C4-2B (cell line): ENCODE measurements around the gene NMD3.
A peak's percentile ranks its signal among the peaks of the same experiment; 100 is the strongest.

Source experiments
- ZFX ChIP-seq: fragments of 450-650 bp; IDR thresholded peaks from 2 replicates; pipeline ENCODE4 v1.6.1; 2017
- TF ChIP-seq, protein P1 (sequence below): fragments of 450-650 bp; conservative IDR thresholded peaks from 2 replicates; pipeline ENCODE4 v1.5.1; 2017; ENCODE audit warnings: mild to moderate bottlenecking

- TF ChIP-seq, protein P1, sequence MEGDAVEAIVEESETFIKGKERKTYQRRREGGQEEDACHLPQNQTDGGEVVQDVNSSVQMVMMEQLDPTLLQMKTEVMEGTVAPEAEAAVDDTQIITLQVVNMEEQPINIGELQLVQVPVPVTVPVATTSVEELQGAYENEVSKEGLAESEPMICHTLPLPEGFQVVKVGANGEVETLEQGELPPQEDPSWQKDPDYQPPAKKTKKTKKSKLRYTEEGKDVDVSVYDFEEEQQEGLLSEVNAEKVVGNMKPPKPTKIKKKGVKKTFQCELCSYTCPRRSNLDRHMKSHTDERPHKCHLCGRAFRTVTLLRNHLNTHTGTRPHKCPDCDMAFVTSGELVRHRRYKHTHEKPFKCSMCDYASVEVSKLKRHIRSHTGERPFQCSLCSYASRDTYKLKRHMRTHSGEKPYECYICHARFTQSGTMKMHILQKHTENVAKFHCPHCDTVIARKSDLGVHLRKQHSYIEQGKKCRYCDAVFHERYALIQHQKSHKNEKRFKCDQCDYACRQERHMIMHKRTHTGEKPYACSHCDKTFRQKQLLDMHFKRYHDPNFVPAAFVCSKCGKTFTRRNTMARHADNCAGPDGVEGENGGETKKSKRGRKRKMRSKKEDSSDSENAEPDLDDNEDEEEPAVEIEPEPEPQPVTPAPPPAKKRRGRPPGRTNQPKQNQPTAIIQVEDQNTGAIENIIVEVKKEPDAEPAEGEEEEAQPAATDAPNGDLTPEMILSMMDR: peak; percentile 46
- no peak for TF ChIP-seq ZFX
These were observed 49.2 kb upstream of the NMD3 start for GRCh38 chr3:161171639-161172552.
